Measurements from ENCODE around the gene PITPNB. TPM values are rescaled to one million over a fixed set of nuclear protein-coding genes. Genes with fewer than 3 reads are reported as not detected.
A peak's percentile ranks its signal among the peaks of the same experiment; 100 is the strongest.

The PITPNB gene
- total RNA-seq, 2 donors from 2014 or later = 59.6 to 68.2 TPM

GRCh38 chr22:27840436-27840835 is 78.6 kb downstream of the PITPNB start:
- no peak for TF ChIP-seq CTCF (conservative IDR thresholded peaks at IDR 0.05)
- WGBS, 2 experiments (ENCODE audit: insufficient coverage in 1 of 2, insufficient read length in 1 of 2) = 89 to 91% methylated on average over 5 to 7 of the region's 7 CpGs
- Mint-ChIP-seq H3K4me3 (no peak overlapping the region), H3K27me3 (ENCODE audit: insufficient read depth) (peaks cover 3% of the 10 kb centered on the region), H3K36me3 (ENCODE audit: low read depth) (peaks cover 2% of the 10 kb centered on the region), H3K4me1 (peaks cover 18% of the 10 kb centered on the region), H3K27ac (no peak overlapping the region), H3K9me3 (peaks cover 15% of the 10 kb centered on the region)
- no peaks in the 10 kb centered on the region for H3K27me3 ChIP-seq (ENCODE audit: control insufficient read depth, insufficient read depth, low read length, poor library complexity, severe bottlenecking)
- H3K27ac ChIP-seq (ENCODE audit: low read depth, low read length) = no peak overlapping the region
- no peak overlapping the region for H3K4me3 ChIP-seq (ENCODE audit: low read length)
- no peak overlapping the region for H3K9ac ChIP-seq (ENCODE audit: extremely low read depth, low read length, poor library complexity, severe bottlenecking)
- peak; percentile 3 for DNase-seq
- H3K4me1 ChIP-seq (ENCODE audit: control insufficient read depth, insufficient read depth, low read length) = peaks cover 1% of the 10 kb centered on the region
- H3K36me3 ChIP-seq (ENCODE audit: control insufficient read depth, insufficient read depth, low read length) = no peaks in the 10 kb centered on the region
- H3K9me3 ChIP-seq (ENCODE audit: control insufficient read depth, low read length) = peaks cover 10% of the 10 kb centered on the region

GRCh38 chr22:27839057-27839660 is 79.9 kb downstream of the PITPNB start:
- no peak for TF ChIP-seq CTCF (conservative IDR thresholded peaks at IDR 0.05)
- Mint-ChIP-seq H3K4me3 (no peak overlapping the region), H3K27ac (no peak overlapping the region), H3K4me1 (peaks cover 24% of the 10 kb centered on the region), H3K36me3 (ENCODE audit: low read depth) (peaks cover 2% of the 10 kb centered on the region), H3K27me3 (ENCODE audit: insufficient read depth) (peaks cover 3% of the 10 kb centered on the region), H3K9me3 (peaks cover 15% of the 10 kb centered on the region)
- H3K9me3 ChIP-seq (ENCODE audit: control insufficient read depth, low read length) = peaks cover 10% of the 10 kb centered on the region
- H3K4me1 ChIP-seq (ENCODE audit: control insufficient read depth, insufficient read depth, low read length) = no peaks in the 10 kb centered on the region
- peak; percentile 42 for DNase-seq
- peak overlapping the region; percentile 17 for H3K27ac ChIP-seq (ENCODE audit: low read depth, low read length)
- no peaks in the 10 kb centered on the region for H3K36me3 ChIP-seq (ENCODE audit: control insufficient read depth, insufficient read depth, low read length)
- no peak overlapping the region for H3K9ac ChIP-seq (ENCODE audit: extremely low read depth, low read length, poor library complexity, severe bottlenecking)
- WGBS, 2 experiments (ENCODE audit: insufficient coverage in 1 of 2, insufficient read length in 1 of 2) = 86 to 91% methylated on average over 13 of the region's 13 CpGs
- H3K27me3 ChIP-seq (ENCODE audit: control insufficient read depth, insufficient read depth, low read length, poor library complexity, severe bottlenecking) = no peaks in the 10 kb centered on the region
- no peak overlapping the region for H3K4me3 ChIP-seq (ENCODE audit: low read length)

DNA sequence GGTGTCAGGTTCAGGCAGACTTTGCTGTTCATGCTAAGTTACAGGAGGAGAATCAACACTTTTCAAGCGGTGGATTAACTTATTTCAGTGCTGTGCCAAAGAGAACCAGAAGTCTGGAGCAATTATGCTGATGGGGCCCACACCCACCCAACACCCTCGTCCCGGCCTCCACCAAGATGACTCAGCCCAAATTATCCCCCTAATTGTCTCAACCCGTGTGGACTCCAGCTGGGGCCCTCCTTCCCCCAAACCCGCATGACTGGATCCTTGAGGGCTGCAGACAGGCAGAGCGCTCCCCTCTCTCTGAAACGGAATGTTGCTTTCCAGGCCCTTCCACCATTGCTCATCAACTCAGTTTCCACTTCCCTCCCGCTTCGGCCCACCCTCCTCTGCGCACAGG is 82.9 kb downstream of the PITPNB start:
- peaks cover 15% of the 10 kb centered on the region for H3K9me3 Mint-ChIP-seq
- Histone ChIP-seq H3K27me3 (ENCODE audit: control insufficient read depth, insufficient read depth, low read length, poor library complexity, severe bottlenecking) (no peaks in the 10 kb centered on the region), H3K4me1 (ENCODE audit: control insufficient read depth, insufficient read depth, low read length) (no peaks in the 10 kb centered on the region), H3K36me3 (ENCODE audit: control insufficient read depth, insufficient read depth, low read length) (no peaks in the 10 kb centered on the region), H3K9ac (ENCODE audit: extremely low read depth, low read length, poor library complexity, severe bottlenecking) (no peak overlapping the region), H3K4me3 (ENCODE audit: low read length) (no peak overlapping the region), H3K9me3 (ENCODE audit: control insufficient read depth, low read length) (peaks cover 10% of the 10 kb centered on the region), H3K27ac (ENCODE audit: low read depth, low read length) (no peak overlapping the region)
- H3K27me3 Mint-ChIP-seq (ENCODE audit: insufficient read depth) = peaks cover 3% of the 10 kb centered on the region
- H3K4me1 Mint-ChIP-seq = peaks cover 18% of the 10 kb centered on the region
- peaks cover 2% of the 10 kb centered on the region for H3K36me3 Mint-ChIP-seq (ENCODE audit: low read depth)
- 81 to 83% methylated on average over 6 to 10 of the region's 10 CpGs for WGBS, 2 experiments (ENCODE audit: insufficient coverage in 1 of 2, insufficient read length in 1 of 2)
- peak; percentile 64 for DNase-seq
- TF ChIP-seq CTCF (conservative IDR thresholded peaks at IDR 0.05) = no peak
- peak overlapping the region; percentile 30 for H3K27ac Mint-ChIP-seq
- no peak overlapping the region for H3K4me3 Mint-ChIP-seq
